Transverse colon (tissue), 4 donors: Measurements from ENCODE around the gene NPTX2.

Experiments
- CTCF ChIP-seq, 5 experiments: fragments of 200-600 bp in 3 of 5; fragments of 450-650 bp in 2 of 5; sonication (generic) in 3 of 5; IDR thresholded peaks; 1 replicate in 2 of 5; 2 replicates in 3 of 5; pipeline ENCODE4 v1.5.1; 2016 to 2017; ENCODE audit warnings: antibody characterized with exemption in 5 of 5, inconsistent platforms in 3 of 5, mild to moderate bottlenecking in 2 of 5, moderate library complexity in 1 of 5
- EP300 ChIP-seq: sonication (generic); formaldehyde crosslinking; IDR thresholded peaks from one replicate; pipeline ENCODE4 v1.6.1; 2017; ENCODE audit warnings: antibody characterized with exemption, low read depth
- POLR2AphosphoS5 ChIP-seq, 3 donors: sonication (generic); formaldehyde crosslinking; IDR thresholded peaks; one replicate each; pipeline ENCODE4 v1.6.1; 2016; ENCODE audit warnings: antibody characterized with exemption in 3 of 3

GRCh38 chr7:98598846-98599615 lies 18.1 kb upstream of the NPTX2 start:
- no peak for TF ChIP-seq CTCF (IDR thresholded peaks at IDR 0.05)
- no peak for TF ChIP-seq EP300
- peak in 1 of 3 donors; percentile 14 for TF ChIP-seq POLR2AphosphoS5 (IDR thresholded peaks at IDR 0.05)
